GM08714 (cell line): ENCODE results near the gene SENP7.
A peak's percentile ranks its signal among the peaks of the same experiment; 100 is the strongest.

Experiments used
- H3K4me3 ChIP-seq: fragments of 200-500 bp; sonication (Bioruptor generic); 2 replicates; pipeline ENCODE4 v1.5.1; 2014; ENCODE audit warnings: mild to moderate bottlenecking, low read length, inconsistent platforms
- ZNF274 ChIP-seq: IDR thresholded peaks from 2 replicates; pipeline ENCODE4 v1.6.1; 2012; ENCODE audit warnings: mild to moderate bottlenecking, low read depth, low read length

Gene SENP7

DNA sequence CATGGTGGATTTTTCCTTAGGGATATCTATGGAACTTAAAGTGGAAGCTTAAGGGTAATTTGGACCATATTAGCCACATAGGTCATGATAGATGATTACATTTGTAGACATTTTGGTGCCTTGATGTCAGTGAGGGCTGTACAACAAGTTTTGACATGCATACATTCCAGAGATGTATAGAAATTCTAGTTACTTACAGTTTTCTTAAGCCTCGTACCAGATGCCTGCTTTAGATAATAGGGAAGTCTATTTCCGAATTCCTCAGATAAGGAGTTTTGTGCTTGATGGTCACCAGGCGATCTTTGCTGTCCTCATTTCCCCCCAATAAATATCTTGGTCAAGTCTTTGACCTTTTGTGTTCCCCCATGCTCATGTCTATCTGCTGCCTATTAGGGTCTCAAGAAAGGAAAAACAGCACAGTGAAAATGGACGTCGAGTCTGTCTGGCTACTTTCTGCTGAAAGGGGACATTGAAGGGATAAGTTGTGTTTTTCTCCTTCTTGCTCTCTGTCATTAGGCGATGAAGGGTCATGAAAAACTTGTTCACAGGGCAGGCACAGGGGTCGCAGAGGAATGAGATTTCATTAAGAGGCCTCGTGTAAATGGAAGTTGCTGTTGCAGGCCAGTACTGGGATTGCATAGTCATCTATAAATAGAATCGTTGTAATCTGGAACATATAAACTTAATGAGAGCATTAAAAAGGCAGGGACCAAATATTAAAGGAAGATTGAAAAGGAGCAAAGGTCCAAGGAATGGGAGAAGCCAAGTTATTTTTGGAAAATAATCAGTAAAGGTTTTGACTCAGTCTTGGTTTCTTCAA lies 20.0 kb upstream of the SENP7 start:
- H3K4me3 ChIP-seq = no peak overlapping the region
- TF ChIP-seq ZNF274 = no peak

DNA sequence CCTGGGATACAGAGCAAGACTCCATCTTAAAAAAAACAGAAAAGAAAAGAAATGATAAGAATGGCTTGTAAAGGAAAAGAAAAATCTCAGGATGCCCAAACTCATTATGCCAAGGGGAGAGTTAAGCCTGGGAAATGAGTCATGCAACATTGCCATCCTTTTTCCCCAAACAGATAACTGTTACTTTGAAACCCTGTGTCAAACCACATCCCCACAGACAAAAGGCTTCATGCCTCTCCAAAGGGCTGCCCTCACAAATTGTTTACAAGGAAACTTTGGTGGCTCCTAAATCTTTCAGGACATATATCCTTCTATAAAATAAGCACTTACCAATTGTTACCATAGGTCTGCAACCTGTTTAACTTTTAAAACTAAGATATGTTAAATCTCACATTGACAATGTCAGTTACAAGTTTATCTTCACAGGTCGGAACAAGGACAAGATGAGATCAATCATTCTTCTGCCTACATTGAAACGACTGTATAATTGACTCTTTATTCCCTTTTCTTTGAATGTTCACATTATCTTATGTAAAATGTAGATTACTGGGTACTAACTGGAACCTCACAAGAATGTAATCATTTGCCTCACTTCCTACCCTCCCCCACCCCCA lies 18.6 kb upstream of the SENP7 start:
- no peak overlapping the region for H3K4me3 ChIP-seq
- TF ChIP-seq ZNF274 = no peak

DNA sequence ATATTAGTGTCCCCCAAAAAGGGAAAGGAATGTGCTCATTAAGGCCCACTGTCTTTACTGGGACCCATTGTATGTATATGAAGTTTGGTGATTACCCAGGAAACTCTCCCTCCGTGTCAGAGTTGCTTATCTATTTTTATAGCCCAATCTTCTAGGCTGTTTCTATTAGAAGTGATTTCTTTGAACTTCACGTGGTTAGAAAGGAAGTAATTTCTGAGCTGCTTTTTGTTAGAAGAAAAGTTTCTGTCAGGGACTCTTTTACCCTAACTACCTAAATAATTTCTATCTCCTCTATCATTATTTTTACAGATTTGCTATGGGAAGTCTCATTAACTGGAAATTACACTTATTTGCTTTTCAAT lies 17.7 kb upstream of the SENP7 start:
- H3K4me3 ChIP-seq = no peak overlapping the region
- no peak for TF ChIP-seq ZNF274

DNA sequence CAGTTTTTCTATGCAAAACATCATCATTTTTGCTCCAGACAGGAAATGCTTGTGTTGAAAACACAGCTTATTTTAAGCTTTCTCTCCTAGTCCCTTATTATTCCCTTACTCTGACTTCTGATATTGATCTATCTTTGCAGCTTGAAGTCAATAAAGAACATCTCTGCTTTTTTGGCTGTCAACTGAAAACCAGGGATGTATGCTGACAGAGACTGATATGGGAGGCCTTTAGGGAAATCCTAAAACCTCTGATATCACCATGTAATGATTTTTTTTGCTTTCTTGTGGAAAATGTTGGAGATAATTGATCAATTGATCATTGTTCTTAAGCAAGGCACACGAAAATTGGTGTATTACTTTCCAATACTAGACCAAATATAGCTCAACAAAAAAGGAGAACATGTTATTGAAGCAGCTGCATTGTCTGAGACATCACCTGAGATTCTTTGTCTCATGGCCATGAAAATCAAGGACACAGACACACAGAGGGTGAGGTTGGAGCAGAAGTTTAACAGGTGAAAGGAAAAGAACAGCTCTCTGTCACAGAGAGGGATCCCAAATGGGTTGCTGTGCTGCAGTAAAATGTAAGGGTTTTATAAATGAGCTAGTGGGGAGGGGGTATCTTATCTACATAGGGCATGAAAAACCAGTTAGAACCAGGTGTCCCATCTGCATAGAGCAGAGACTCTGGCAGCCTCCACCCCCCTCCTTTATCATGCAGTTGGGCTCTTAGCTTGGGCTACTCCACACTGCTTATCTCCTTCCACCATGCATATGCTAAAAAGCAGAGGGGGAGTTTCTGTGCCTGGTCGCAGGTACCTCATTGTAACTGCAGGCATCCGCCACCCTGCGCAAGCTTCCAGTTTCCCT lies 17.0 kb upstream of the SENP7 start:
- no peak overlapping the region for H3K4me3 ChIP-seq
- TF ChIP-seq ZNF274 = no peak

DNA sequence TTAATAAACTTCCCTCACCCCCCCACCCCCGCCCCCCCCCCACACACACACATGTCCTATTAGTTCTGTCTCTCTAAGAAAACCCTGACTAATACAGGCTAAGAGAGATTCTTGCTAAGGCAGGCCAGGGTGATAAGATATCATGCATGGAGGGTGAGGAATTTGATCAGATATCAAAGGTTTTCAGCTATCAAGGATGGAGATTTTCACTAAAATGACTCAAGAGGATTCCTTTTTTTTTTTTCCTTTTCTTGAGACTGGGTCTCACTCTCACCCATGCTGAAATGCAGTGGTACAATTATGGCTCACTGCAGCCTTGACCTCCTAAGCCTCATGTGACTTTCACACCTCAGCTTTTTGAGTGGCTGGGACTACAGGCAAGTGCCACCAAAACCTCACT lies 14.9 kb upstream of the SENP7 start:
- no peak for TF ChIP-seq ZNF274
- H3K4me3 ChIP-seq = no peak overlapping the region

DNA sequence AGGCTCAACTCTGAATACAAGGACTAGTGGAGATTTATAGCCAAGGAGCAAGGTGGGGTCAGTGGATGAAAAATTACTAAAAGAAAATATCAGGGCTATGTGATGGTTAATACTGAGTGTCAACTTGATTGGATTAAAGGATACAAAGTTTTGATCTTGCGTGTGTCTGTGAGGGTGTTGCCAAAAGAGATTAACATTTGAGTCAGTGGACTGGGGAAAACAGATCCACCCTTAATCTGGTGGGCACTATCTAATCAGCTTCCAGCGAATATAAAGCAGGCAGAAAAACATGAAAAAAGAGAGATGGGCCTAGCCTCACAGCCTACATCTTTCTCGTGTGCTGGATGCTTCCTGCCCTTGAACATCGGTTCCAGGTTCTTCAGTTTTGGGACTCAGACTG lies 14.4 kb upstream of the SENP7 start:
- no peak overlapping the region for H3K4me3 ChIP-seq
- no peak for TF ChIP-seq ZNF274

DNA sequence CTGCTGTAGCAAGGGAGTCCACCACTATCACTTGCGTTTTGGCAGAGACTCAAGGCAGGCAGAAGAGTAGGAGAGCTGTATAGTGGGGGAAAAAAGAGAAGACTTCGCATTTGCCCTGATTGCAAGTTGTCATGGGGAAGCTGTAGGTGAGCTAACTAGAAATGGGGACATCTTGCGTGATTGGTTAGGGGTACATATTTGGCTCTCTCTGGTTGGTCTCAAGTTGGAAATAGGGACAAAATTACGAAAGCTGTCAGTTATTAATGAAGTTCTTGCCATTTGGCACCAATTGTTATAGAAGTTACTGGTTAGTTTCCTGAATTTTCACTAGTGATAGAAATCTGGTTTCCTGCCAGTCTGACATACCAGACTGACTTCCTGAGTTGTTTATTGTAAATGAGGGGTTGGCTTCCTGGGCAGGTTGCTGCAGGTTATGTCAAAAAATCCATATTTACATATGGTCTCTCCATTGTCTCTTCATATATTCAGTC lies 8.2 kb upstream of the SENP7 start:
- no peak for TF ChIP-seq ZNF274

DNA sequence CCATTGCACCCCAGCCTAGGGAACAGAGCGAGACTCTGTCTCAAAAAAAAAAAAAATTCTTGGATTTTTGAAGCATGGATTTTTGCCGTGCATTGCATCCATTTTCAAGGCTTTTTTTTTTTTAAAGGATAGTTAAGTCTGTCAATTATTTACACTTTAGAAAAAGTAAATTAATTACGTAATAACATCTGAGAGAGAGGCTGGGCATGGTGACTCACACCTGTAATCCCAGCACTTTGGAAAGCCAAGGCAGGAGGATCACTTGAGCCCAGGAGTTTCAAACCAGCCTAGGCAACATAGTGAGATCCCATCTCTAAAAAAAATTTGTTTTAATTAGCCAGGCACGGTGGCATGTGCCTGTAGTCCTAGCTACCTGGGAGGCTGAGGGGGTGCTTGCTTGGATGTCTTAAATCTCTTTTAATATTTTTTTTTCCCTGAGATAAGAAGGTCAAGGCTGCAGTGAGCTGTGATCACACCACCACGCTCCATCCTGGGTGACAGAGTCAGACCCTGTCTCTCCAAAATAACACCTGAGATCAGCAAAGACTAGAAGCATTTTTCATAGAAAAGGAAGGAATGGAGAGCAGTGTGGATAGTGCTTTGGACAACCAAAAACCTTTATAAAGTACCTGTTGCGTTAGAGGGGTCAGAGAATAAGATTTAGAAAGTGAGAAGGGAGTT lies 6.8 kb upstream of the SENP7 start:
- no peak for TF ChIP-seq ZNF274
- H3K4me3 ChIP-seq = no peak overlapping the region

More for the DNA sequence above, 8.2 kb upstream of the SENP7 start:
- no peak overlapping the region for H3K4me3 ChIP-seq

DNA sequence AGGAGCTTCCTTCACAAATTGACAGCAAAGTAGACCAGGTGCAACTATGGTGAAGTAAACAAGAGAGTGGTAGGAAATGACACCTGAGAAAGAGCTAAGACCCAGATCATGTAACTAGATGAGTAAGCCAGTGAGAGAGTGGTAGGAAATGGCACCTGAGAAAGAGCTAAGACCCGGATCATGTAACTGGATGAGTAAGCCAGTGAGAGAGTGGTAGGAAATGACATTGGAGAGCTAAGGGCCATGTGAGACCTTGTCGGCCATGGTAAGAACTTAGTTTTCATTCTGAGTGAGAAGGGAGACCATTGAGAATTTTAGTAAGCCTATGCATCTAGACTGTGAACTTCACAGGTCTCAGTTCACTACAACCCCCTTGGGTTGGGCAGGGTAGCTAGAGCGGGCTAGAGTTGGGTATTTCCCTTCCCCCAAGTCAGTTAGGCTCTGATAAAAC lies 5.4 kb upstream of the SENP7 start:
- peak overlapping the region; percentile 45; the same call in 1 of the 2 replicates for H3K4me3 ChIP-seq
- TF ChIP-seq ZNF274 = no peak

DNA sequence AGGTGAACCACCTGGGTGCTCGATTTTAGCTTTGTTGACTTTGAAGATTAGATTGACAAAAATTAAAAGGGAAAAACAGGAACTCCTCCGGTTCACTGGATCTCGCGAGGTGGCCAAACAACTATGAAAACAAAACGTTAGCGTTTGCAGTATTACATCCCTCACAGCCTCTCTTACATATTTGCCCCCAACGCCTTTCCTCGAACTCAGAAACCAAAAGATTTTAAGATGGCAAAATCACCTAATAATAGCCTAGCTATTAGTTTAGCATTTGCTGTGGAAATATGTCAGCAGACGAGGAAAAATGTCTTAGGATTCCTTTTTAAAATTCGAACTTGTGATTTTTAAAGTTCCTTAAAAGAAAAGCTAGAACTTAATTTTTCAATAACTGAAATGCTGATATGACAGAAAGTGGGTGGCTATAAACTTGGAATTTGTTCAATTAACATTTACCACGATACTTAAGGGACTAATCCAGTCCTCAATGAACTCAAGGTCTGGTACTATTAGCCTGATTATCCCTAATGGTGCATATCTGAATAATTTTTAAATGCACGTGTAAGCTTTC lies 491 bp upstream of the SENP7 start:
- H3K4me3 ChIP-seq = peak overlapping the region; percentile 84
- TF ChIP-seq ZNF274 = no peak

DNA sequence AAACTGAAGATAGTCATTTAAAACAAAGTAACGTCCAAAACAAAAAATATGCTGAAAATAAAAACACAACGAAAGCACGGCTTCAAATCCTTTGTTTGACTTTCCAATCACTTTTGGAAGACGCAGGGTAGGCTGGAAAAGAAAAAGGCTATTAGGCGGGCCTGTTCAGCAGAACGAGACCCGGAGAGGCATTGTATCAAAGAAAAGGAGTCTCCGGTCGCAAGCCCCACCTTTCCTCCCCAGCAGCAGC lies 691 bp downstream of the SENP7 start:
- H3K4me3 ChIP-seq = peak overlapping the region; percentile 84
- TF ChIP-seq ZNF274 = no peak

DNA sequence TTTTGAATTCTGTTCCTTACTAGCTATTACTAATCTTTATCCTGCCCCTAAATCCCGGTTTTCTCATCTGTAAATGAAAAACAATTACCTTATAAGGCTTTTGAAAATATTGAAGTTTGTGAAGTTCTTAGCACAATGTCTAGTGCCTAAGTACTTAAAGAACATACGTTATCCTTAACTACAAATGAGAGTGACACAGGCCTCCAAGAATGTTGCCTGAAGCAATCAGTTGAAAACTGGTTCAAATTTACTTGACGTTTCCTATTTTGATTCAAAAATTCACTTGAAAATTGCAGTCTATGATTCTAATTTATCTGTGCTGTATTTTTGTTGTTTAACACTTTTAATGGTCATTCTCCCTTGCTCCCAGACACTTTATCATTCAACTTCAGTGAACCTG lies 3.2 kb downstream of the SENP7 start:
- H3K4me3 ChIP-seq = no peak overlapping the region
- TF ChIP-seq ZNF274 = no peak

DNA sequence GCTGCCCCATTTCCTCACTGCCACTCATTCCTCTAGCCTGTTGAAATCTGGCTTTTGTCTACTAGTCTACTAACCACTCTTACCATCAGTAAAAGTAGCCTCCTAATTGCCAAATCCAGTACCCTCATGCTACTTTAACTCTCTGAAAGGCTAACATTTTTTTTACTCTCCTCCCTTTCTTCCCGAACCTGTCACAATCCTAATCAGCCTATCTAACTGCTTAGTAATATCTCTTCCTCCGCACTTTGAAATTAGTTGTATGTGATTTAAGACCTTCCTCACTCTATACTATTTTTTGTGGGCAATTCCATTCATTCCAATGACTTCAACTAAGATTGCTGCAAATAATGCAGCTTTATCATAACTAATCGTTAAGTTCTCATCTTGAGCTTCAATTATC lies 3.7 kb downstream of the SENP7 start:
- H3K4me3 ChIP-seq = no peak overlapping the region
- TF ChIP-seq ZNF274 = no peak

DNA sequence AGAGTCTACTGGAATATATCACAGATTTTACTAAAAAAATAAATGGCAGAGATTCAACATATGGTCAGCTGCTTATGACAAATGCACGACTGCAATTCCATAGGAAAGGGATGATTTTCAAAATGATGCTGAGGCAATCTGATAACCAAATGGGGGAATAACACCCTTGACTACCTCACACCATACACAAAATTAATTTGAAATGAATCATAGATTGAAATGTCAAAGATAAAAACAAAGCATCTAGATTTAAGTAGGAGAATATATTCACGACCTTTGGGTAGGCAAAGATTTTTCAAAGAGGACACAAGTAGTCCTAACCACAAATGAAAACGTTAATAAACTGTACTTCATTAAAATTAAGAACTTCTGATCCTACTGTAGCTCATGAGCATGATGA lies 11.2 kb downstream of the SENP7 start:
- no peak for TF ChIP-seq ZNF274
- H3K4me3 ChIP-seq = no peak overlapping the region
